HG03558 (cell line): Measurements from ENCODE around the gene PRSS12.

ENCODE experiments used
- ATAC-seq: cut with Tn5 transposase; IDR thresholded peaks from one replicate; pipeline ENCODE4 v1.9.1; 2021; ENCODE audit warnings: moderate number of reproducible peaks; ENCODE audit not compliant: unreplicated experiment; ENCODE audit errors: extremely low read depth

Gene PRSS12

GRCh38 chr4:118357601-118358000, 4.8 kb upstream of the PRSS12 start:
- no peak for ATAC-seq

DNA sequence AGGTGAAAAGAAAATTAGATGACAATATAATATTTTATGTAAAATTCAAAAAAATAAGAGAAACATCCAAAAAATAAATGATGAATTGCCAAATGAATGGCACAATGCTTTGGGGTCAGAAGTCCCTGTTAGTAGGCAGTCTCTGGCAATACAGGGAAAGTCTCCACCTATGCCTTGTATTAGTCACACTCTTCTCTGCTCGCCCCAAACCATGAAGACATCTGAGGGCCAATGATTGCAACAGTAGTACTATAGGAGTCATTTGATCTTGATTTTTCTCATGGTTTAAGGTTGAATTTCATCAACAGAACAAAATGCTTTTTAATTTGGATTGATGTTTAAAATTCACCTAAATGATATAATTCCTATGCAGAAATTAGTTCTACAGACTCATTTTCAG, 3.9 kb upstream of the PRSS12 start:
- no peak for ATAC-seq

DNA sequence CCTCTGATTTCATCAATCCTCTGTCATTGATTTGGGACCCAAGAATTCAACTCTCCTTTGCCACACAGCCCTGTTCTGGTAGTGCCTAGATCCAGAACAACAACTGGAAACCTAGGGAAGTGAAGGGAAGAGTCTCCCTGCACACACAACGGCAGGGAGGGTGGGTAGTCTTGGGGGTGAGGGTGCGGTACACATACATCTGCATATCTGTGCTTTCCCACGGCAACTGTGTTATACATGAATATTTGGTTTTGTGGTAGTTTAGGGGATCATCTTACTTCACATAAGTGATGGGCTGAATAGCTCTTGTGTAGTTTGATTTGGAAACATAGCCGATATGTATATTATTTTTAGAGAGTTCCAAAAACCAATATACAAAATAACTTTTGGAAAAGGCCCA, 3.3 kb upstream of the PRSS12 start:
- no peak for ATAC-seq

DNA sequence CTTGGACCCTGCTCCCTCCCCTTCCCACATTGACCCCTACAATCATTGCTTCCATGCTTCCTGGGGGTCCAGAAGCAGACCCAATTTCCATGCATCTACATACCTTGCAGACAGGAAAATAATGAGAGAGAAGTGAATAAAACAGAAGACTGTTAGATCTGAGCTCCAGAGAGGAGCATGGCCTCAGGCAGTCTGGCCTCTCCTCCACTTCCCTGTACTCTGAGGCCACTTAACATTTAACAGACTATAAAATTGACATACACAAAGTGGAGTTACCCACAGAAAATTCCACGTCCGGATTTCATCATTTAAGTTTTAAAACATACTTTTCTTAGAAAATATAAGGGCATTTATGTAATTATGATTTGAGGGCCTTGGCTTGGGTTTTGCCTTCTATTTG, 2.1 kb upstream of the PRSS12 start:
- no peak for ATAC-seq

GRCh38 chr4:118353534-118354030, 779 bp upstream of the PRSS12 start:
- no peak for ATAC-seq

DNA sequence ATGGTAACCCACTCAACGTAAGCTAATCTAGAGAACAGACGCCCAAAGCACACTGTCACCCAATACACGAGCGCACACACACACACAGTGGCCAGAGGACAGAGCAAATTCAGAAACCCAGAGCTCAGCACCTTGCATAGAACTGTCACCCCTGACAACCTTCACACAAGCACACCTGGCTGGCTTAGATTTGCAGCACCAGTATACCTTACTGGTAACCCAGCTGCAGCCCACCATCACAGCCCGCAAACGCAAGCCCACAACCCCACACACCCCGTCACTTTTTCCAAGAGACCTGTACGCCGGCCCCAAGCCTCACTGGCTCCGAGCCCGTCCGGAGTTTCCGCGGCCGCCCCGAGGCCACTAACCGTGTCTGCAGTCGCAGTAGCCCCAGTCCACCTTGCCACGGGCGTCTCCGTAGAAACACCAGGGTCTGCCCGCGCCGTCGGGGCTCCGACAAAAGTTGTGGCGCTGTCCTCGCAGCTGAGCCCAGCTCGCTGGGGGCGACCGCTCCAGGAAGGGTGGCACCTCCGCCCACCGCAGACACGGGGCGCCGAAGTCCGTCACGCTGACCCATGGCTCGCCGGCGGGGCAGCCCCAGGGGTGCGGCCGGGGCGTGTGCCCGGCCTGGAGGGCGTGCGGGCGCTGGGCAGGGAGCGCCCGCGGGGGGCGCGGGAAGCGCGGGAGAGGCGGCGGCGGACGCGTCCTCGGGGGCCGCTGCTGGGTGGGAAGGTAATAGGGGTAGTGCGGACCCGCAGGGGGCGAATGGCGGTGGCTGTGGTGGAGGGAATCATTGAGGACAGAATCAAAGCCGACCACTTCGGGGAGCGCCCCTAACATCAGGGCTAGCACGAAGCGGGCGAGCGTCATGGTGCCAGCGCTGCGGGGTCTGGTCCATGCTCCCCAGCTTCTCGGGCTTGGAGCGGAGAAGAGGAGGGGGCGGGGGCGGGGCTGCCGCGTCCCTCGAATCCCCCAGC, 664 bp downstream of the PRSS12 start:
- no peak for ATAC-seq

DNA sequence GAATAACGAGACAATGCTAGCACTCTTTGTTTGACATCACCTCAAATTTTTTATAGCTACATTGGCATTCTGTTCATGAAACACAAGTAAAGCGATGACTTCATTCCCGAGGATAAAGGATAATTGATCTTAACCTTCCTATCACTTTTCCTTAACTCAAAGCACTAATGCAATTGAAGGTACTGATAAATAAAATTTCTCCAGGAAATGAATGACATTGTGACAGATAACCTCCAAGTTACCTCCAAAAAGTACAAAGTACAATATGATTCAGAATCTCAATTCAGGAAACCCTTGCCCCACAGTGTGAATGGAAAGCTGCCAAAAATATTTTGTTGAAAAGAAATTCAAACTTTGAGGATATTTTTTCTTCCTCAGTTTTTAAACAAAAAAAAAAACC, 1.8 kb downstream of the PRSS12 start:
- no peak for ATAC-seq

DNA sequence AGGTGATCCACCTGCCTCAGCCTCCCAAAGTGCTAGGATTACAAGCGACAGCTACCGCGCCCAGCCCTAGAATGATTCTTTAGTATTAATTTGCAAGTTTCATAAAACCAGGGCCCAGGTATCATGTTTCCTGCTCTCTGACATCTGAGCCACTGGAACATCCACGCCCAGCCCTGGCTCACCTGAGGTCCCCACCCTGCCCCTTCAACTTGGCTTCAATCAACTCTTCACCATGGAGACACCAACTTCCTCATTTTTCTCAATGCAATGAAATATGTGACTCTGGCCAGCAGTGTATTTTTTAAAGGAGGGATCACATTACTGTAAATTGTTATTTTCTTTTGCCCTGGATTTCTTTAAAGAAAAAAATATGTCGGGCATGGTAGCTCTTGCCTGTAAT, 3.9 kb downstream of the PRSS12 start:
- ATAC-seq, result no peak

DNA sequence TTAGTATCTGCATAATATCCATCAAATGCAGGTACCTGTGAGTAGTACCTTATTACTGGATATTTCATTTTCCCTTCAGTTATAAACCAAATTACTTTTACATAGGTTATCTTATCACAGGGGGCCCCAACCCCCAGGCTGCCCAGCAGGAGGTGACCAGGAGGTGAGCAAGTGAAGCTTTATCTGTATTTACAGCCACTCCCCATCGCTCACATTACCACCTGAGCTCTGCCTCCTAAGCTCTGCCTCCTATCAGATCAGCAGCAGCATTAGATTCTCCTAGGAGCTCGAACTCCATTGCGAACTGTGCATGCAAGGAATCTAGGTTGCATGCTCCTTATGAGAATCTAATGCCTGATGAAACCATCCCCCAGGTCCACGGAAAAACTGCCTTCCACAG, 6.3 kb downstream of the PRSS12 start:
- ATAC-seq, result no peak

DNA sequence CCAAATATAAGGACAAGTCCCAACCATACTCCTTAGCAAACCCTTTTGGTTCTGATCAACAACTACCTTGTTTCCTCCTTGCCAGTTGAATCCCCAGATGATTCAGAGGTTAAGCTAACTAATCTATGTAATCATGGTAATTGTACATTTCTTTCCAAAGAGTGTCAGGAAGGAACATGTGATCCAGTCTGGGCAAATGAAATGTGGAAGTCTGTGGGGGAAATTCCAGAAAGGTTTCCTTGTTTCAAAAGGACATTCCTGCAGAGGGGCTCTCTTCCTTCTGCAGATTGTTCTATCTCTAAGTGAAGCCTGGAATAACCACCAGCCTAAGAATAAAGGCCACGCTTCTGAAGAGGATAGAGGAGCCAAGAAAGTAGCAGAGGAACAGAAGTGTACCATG, 7.0 kb downstream of the PRSS12 start:
- no peak for ATAC-seq

GRCh38 chr4:118344801-118345200, 8.0 kb downstream of the PRSS12 start:
- ATAC-seq, result no peak

GRCh38 chr4:118343501-118343900, 9.3 kb downstream of the PRSS12 start:
- no peak for ATAC-seq

DNA sequence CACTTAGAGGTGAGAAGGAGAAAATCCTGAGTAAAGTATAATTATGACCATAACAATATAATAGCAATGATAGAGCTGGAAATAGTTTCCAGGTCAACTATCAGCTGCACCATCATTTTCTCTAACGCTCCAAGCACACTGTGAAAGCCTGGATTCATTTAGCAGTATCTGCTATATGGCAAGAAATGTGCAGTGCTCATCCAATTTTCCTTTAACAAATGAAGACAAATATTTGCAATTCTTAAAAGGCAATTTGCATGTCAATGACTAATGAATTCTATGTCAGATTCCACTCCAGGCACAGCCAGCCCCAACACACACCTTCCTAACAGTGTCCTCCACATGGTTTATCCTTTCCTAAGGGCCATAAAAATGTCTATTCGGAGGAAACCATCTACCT, 12.7 kb downstream of the PRSS12 start:
- no peak for ATAC-seq

GRCh38 chr4:118338981-118339765, 13.6 kb downstream of the PRSS12 start:
- no peak for ATAC-seq

- no peak for ATAC-seq
Measured at GRCh38 chr4:118338518-118338917, 14.3 kb downstream of the PRSS12 start.

DNA sequence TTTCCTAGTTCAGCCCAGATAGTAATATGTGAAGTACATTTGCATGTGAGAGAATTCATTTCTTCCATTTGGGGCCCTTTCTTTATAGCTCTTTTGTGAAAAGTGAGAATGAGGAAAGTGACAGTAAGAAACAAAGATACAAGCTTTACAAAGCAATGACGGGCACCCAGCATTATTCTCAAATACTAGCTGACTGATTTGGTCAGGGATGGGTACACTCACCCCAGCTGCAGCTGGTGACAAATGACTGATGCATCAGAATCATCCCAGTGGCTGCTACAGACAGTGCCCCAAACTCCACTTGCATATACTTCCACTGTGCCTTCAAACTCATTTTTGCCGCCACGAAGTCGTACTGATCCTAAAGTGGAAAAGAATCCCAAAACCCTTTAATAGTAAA, 14.8 kb downstream of the PRSS12 start:
- ATAC-seq, result no peak

DNA sequence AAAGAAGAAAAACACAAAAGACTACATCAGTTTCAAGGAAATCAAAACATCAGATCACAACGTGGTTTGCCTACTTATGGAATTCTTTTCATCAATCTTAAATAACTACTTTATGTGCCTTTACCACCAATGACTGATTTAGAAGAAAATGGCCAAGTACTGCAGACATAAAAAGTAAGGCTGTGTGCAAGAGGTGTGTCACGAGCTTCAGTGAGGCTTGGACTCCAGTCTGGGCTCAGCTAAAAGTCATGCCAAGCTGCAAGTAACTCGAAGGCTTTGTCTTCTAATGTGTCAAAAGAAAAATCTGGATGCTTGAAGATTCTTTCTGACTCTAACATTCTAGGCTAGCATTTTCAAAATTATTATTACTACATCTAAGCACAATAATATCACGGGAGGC, 17.0 kb downstream of the PRSS12 start:
- no peak for ATAC-seq

GRCh38 chr4:118335324-118335723, 17.5 kb downstream of the PRSS12 start:
- ATAC-seq, result no peak

- ATAC-seq, result no peak
Measured at GRCh38 chr4:118331352-118331751, 21.5 kb downstream of the PRSS12 start.

DNA sequence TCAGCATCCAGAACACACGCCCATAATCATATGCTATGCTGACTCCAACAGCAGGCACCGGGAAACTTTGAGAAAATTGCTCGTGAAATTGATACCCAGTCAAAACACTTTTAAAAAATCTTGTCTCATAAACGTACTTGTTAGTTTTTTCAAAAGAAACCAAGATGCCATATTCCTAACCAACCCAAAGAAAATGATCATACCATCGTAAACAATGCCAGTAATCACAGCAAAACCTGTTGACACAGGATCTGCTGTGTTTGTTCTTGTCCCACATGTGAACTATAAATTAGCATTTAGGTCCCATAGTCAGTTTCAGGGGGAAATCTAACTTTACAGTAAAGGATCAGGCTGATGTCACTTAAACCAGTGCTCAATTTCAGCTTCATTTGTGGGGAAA, 23.0 kb downstream of the PRSS12 start:
- no peak for ATAC-seq

DNA sequence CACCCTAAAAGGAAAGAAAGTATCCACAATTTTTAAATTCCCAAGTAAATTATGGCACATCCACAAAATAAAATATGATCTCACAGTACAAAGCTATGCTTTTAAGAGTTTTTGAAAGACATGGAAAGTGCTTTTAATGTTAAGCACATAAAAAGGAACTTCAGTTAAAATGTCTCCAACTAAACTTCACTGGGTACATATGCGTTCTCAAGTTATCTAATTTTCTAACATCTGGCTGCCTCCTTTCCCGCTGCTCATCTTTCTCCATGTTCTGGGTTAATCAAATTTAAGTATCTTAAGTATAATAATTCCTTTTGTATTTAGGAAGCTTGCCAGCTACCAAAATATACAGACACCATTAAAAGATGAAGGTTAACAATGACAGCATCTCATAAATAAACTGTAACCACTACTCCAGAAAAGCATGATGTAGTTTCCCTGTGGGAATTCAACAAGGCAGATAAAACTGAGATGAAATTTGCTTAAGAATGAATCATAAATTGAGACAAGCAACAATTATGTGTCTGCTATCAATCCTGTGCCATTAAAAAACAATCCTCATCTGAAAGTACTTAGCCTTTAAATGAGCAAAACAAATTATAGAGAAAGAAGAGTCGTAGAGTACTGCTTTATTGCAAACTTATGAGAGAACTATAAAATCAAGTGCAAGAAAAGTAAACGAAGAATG, 25.1 kb downstream of the PRSS12 start:
- ATAC-seq, result no peak
